Ammon's horn (tissue), 1 donor: ENCODE data around the gene ARHGAP25.

Experiments
- DNase-seq: peaks from one replicate; pipeline ENCODE4 v3.0.0-alpha.2; 2016; ENCODE audit warnings: low spot score

Gene ARHGAP25

GRCh38 chr2:68734688-68735525 is at the start of gene ARHGAP25:
Gene ARHGAP25 (plus strand): TSS chr2:68734811. CDS start chr2:68735200, 389 bp downstream.
- DNase-seq, result peak; percentile 63

DNA sequence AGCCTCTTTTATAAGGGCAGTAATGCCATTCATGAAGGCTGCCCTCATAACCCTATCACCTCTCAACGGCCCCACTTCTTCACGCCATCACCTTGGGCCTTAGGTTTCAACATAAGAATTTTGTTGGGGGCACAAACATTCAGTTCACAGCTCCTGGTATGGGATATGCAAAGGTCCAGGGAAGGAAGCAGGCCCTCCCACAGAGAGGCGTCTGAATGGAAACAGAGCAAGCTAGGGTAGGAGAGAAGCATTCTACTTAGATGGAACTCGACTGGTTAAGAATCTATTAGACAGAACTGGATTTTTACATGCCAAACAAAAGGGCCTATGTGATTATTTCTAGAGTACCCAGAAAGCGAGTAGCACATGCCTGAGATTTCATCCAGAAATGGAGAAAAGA is 48.4 kb upstream of the ARHGAP25 start:
- DNase-seq, result no peak

DNA sequence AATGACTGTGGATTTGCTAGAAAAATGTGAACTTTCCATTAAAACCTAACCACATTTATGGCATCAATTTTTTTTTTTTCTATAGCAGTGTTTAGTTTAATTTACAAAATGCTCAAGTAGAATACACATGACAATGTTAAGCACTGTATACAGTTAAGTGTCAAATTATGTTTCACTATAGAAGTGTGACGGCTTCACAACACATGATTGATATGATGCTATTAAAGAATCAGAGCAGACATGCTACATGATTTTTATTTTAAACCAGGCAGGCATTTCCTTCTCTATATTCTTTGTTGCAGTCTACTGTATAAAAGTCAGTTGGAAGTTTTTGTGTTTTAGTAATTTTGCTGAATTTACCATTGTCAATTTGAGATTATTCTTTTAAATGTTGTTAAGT is 47.6 kb upstream of the ARHGAP25 start:
- no peak for DNase-seq

DNA sequence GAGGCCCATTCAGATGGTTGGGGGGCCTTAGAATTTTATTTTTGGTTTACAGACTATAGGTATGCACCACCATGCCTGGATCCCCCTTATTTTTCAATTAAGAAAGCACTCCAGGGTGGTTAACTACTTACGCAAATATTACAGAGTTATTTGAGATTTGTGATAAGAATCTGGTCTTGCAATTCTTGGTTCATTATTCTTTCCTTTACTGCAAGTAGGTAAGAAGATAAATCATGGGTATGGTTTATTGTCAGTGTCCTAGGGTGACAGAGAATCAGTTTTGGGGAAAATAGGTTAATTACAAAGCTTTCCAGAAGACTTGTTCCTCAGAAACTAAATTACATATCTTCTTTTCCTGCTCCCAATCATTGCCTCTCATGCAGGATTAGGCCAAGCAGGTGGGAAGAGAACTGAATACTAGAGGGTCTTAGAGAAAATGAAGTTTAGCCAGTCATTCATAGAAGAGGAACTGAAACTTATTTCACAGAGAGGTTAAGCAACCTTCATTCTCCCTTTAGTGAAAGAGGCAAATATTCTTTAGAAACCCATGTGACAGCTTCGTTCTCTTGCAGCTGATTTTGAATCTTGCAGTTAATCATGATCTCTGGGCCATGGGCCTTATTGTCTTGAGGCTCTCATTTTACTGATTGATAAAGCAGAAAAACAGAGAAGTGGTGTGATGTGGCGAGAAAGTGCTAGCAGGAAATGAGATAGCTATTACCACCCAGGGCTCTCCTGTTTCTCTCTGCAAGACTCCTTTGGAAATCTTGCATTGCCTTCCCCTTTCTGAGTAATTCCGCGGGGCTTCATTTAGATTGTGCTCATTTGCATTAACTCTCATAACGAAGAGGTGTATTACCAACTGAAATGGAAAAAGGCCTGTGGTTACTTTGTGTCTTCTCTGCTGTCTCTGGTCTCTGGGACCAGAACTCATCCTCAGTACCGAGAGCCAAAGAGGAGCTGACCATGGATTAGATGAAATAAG is 44.8 kb upstream of the ARHGAP25 start:
- DNase-seq, result peak; percentile 8

DNA sequence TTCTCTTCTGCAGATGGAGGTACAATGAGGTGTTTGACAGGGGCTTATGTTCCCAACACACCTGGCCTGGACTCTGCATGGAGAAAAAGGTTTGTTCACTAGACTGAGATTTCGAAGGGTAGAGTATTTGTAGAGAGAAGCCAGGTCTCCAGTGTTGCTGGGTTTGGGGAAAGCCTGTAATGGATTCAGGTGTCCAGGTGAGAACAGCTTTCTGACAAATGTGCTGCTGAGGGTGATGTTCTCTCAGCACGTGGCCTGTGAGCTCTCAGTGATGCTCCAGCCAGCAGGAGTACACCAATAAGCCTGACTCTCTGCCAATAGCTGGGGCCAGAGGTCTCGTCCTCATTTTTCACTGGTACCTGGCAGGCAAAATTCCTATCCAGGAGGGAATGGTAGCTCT is 43.8 kb upstream of the ARHGAP25 start:
- DNase-seq, result no peak

GRCh38 chr2:68692511-68692910 is 42.1 kb upstream of the ARHGAP25 start:
- peak; percentile 23 for DNase-seq

- peak; percentile 40 for DNase-seq
Measured at GRCh38 chr2:68693951-68694350, 40.7 kb upstream of the ARHGAP25 start.

- DNase-seq, result no peak
Measured at GRCh38 chr2:68695971-68696370, 38.6 kb upstream of the ARHGAP25 start.

GRCh38 chr2:68696554-68696953 is 38.1 kb upstream of the ARHGAP25 start:
- no peak for DNase-seq

DNA sequence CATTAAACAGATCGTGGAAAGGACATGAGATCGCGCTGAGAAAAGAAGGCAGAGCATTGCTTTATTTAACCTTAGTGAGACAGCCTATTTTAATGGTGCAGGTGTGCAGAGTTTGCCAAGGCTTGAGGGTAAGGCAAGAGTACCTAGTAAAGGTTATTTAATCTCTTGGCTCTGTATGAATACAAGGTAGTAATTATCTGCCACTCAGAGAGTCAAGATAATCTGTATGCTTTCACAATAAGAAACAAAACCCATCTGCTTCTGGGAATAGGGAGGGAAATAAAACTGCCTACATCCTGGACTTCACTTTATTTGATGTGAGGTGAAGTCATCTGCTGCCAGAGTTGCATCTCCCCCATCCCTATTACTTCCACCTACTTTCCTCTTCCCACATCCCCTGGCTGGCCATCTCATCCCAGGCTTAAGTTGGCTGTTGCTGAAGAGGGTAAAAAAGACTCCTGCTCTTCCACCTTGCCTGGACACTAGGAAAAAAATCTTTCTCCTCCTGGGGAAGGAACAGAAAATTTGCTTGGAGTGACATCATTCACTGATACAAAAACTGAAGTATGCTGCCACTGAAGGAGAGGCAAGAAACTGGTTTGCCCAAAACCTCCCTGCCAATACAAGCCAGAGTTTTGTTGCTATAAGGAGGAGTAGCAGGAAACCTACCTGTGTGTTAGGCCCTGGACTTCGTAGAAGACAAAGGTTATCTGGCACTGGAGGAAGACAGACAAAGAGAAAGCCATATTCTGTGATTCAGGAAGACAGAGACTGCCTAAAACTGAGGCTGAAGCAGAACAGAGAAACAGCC is 35.8 kb upstream of the ARHGAP25 start:
- DNase-seq, result no peak

DNA sequence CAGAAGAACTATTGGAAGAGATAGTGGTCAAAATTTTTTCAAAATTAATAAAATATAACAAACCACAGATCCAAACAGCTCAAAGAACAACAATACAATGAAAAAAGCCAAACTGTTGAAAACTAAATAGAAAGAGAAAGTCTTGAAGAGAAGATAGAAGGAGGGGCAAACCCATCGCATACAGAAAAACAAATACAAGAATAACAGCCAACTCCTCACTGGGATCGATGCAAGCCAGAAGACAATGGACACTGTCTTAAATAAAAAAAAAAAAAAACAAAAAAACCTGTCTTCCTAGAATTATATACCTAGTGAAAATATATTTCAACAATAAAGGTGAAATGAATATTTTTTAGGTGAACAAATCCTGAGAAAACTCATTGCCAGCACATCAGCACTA is 34.1 kb upstream of the ARHGAP25 start:
- DNase-seq, result no peak

DNA sequence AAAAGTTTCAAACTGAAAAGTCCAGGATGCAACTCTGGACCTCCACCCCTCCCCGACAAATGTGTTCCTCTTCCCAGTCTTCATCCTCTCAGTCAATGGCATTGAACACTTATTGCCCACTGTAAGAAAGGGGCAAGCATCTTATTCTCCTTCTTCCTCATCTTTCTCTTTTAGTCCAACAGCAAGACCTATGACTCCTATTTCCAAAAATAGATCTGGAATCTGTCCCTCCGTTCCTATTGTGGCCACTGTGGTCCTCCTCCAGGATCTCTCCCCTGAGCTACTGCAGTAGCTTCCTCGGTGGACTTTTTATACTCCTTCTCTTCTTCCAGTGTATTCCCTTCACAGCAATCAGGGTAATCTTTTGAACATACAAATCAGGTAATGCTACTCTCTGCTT is 28.0 kb upstream of the ARHGAP25 start:
- no peak for DNase-seq

- no peak for DNase-seq
Measured at GRCh38 chr2:68708629-68709028, 26.0 kb upstream of the ARHGAP25 start.

GRCh38 chr2:68709421-68709911 is 25.1 kb upstream of the ARHGAP25 start:
- DNase-seq, result peak; percentile 34

DNA sequence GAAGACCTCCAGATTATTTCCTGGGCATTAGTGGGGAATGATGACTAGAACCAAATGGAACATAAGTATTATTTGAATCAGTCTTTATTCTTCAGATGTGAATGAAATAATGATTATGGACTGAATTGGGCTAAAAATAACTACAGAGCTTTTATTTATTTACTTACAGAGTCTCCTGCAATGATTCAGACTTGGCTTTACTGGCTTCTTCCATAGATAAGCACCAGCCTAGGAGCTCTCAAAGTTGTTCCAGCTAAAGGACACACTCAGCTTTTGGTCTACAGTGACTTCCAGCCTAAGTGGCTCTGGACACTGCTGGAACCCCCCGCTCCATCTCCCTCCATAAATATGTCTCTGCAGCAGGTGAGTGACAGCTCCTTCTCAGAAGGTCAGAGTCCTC is 24.3 kb upstream of the ARHGAP25 start:
- no peak for DNase-seq

DNA sequence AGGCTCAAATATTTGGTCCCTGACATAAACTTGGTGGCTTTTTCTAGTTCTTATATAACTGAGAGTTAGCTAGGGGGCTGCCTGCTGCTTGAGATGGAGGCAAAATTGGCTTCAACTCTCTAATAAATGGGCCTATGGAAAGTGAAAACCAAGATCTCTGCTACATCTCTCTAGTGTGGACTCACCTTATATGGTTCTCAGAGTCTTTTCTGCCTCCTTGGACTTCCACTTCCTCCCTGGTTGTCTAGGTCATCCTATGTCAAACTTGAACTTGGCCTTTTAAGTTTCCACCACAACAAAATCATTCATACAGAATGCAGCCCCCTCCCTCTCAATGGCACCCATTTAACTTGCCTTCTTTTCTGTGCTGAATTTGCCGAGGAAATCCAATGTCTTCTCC is 23.9 kb upstream of the ARHGAP25 start:
- no peak for DNase-seq

GRCh38 chr2:68714866-68715265 is 19.7 kb upstream of the ARHGAP25 start:
- DNase-seq, result peak; percentile 77

DNA sequence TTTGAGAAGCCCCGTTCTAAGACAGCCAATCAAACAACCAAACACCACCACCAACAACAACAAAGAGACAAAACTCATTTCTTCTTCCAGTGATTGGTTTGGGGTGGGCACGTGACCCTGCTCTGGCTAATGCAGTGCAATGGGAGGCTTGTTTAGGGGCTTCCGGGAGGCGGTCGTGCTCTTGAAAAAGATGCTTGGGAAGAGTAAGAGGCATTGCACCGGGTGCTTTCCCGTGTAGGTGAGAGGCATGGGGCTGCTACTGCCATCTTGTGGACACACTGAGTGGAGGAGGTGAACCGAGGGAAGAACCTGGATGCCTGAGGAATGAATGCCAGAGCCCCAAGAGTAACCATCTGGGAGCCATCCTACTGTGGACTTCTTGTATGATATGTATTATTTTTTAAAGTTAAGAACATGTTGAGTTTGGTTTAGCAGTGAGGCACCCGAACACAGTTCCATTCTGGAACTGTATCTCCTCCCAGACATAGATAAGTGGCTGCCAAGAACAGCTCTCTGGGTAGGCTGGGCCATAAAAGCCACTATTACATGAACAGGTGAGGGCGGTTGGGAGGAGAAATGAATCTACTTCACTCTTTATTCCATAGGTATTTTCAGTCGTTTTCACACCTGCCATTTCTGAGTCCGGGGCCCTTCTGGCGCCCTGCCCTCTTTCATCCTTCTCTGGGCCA is 19.1 kb upstream of the ARHGAP25 start:
- peak; percentile 25 for DNase-seq

- DNase-seq, result no peak
Measured at GRCh38 chr2:68716604-68717304, 17.9 kb upstream of the ARHGAP25 start.

GRCh38 chr2:68717305-68717661 is 17.3 kb upstream of the ARHGAP25 start:
- no peak for DNase-seq

DNA sequence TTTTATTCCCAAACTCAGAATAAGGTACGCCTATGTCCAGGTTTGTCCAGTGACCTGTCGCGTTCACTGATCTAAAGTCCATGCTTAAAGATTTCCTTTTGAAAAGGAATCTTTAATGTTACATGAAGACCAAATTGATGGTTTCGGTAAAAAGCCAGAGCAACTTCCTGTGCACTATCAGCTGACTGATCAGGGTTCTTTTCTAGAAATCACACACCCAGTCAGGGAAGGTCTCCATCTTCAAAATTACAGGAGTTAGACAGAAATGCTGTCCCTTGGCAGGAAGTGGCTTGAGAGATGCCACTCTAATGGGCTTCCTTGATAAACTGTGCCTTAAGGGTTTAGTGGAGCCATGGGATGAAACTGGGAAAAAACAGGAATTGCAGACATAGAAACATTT is 14.7 kb upstream of the ARHGAP25 start:
- DNase-seq, result no peak
